GM19468 (cell line): ENCODE data around the gene COPZ1.
"Not testable (repeated sequence)": the region's sequence is repeated elsewhere in the genome, so short reads cannot be mapped to it uniquely, and the experiment has no call there.

Experiments used
- ATAC-seq: cut with Tn5 transposase; IDR thresholded peaks from one replicate; pipeline ENCODE4 v1.9.1; 2021; ENCODE audit warnings: mild to moderate bottlenecking, moderate library complexity, moderate number of reproducible peaks; ENCODE audit not compliant: unreplicated experiment; ENCODE audit errors: extremely low read depth

COPZ1 gene

DNA sequence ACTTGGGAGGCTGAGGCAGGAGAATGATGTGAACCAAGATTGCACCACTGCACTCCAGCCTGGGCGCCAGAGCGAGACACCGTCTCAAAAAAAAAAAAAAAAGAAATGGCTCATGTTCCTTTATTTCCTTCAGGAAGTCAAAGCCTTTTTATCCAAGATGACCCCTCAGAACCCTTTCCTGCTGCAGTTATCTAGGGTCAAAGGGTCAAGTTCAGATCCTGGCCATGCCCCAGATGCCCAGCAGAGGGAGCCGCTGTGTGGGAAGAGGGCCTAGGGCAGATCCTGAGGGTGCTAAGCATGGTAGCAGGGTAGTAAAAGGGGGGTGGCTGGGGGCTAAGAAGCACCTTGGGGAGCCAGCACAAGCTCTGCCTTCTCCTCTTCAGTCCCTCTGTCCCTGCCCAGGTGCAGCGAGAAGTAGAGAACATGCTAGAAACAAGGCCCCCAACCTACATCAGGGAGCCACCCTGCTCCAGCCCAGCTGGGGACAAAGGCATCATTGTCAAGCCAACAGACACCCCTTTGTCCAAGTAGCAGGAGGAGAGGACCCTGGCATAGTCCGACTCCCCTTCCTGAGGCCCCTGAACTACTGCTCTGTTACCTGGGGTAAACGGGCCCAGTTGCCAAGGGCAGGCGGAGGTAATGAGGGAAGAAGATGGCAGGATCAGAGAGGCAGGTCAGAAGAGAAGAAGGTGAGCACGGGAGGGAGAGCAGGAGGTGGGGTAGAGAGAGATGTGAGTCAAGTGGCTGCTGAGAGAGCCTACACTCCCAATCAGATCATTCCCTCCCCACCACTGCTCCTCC, 30.6 kb upstream of the COPZ1 start:
- no peak for ATAC-seq

- ATAC-seq, result no peak
Observed at GRCh38 chr12:54294953-54295566, 29.9 kb upstream of the COPZ1 start.

- no peak for ATAC-seq
Observed at GRCh38 chr12:54296393-54297099, 28.4 kb upstream of the COPZ1 start.

- ATAC-seq, result no peak
Observed at GRCh38 chr12:54298904-54299303, 26.0 kb upstream of the COPZ1 start.

- ATAC-seq, result no peak
Observed at GRCh38 chr12:54299515-54300224, 25.3 kb upstream of the COPZ1 start.

GRCh38 chr12:54300225-54300731, 24.7 kb upstream of the COPZ1 start:
- no peak for ATAC-seq

- no peak for ATAC-seq
Observed at GRCh38 chr12:54300732-54301427, 24.1 kb upstream of the COPZ1 start, which contains the start of gene NFE2. Gene NFE2 (minus strand): TSS chr12:54301015. CDS start chr12:54295248, 5,767 bp downstream.

DNA sequence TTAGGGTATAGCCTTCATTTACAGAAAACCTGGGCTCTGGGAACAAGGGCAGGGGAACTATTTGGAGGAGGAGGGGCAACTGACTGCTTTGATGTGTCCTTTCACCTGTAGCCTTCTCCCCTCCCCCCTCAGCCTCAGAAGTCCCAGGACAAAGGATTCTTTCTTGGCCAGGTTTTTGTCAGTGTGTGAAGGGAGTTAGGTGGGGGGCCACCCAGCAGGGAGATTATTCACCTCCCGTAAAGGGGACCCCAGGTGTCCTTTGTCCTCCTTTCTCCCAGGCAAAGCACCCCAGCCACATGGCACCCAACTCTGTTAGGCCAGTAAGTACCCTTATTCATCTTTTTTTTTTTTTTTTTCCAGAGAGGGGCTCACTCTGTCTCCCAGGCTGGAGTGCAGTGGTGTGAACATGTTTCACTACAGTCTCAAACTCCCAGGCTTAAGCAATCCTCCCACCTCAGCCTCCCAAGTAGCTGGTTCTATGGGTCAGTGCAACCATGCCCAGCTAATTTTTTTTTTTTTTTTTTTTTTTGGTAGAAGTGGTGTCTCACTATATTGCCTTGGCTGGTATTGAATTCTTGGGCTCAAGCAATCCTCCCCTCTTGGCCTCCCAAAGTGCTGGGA, 23.4 kb upstream of the COPZ1 start:
- ATAC-seq, result no peak

DNA sequence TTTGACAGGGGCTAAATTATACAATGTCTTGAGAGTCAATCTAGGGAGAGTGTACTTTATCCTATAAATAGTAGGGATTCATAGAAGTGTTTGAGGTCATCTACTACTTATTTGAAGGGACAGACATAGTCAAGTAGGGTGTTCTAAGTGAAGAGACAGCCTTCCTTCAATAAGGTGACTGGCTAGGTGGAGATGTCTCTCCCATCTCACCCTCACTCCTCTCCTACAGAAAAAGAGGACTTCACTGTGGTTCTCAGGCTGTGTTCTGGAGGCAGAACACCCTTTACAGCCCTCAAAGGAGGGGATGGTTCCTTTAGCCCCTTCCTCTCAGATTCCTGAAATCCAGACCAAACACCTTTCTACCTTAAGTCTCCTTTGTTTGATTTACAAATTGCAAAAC, 21.3 kb upstream of the COPZ1 start:
- no peak for ATAC-seq

DNA sequence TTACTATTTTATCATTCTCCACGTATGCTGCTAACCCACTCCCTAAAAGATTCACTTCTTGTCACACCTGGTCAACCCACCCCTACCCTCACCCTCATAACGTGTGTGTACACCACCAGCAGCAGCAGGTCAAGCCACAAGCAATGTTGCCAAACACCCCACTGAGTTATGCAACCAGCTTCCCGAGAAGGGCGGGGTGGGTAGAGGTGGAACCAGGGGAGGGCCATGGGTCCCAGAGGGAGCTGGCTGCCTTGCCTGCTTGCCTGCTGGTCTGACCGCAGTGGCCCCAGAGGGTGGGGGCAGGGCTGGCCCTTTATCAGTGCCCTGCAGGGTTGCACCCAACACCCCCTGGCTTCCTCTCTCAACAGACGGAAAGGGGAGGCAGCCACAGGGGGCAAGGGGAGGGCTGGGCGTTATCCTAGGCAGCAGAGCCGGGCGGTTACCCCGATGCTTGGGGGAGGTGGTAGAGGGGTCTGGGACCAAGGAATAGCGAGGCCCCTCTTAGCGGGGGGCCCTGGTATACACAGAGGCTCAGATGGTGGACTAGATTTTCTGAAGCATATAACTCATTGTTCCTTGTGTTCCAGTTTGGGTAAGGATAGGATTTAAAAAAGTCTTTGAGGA, 20.6 kb upstream of the COPZ1 start:
- no peak for ATAC-seq

GRCh38 chr12:54306925-54307741, 17.8 kb upstream of the COPZ1 start:
- ATAC-seq, result no peak

- no peak for ATAC-seq
Observed at GRCh38 chr12:54311051-54311450, 13.9 kb upstream of the COPZ1 start.

DNA sequence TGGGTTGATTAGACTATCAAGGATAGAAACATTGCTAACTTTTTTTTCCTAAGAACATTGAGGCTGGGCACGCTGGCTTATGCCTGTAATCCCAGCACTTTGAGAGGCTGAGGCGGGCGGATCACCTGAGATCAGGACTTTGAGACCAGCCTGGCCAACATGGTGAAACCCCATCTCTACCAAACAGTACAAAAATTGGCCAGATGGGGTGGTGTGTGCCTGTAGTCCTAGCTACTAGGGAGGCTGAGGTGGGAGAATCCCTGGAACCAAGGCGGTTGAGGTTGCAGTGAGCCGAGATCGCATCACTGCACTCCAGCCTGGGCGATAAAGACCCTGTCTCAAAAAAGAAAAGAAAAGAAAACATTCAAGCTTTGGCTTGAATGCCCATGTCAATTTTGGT, 12.6 kb upstream of the COPZ1 start:
- ATAC-seq, result not testable (repeated sequence)

DNA sequence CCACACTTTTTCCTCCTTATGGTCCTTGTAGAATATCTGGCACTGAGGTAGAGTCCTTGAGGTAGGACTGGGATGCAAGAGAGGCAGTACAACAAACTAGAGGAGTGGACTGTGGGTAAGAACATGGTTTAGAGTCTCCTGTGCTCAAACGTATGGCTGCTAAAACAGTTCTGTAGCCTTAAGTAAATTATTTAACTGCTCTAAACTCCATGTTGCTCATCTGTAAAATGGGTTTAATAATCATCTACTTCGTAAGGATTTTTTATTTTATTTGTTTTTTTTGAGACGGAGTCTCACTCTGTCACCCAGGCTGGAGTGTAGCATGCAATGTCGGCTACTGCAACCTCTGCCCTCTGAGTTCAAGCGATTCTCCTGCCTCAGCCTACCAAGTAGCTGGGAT, 3.6 kb upstream of the COPZ1 start:
- no peak for ATAC-seq

DNA sequence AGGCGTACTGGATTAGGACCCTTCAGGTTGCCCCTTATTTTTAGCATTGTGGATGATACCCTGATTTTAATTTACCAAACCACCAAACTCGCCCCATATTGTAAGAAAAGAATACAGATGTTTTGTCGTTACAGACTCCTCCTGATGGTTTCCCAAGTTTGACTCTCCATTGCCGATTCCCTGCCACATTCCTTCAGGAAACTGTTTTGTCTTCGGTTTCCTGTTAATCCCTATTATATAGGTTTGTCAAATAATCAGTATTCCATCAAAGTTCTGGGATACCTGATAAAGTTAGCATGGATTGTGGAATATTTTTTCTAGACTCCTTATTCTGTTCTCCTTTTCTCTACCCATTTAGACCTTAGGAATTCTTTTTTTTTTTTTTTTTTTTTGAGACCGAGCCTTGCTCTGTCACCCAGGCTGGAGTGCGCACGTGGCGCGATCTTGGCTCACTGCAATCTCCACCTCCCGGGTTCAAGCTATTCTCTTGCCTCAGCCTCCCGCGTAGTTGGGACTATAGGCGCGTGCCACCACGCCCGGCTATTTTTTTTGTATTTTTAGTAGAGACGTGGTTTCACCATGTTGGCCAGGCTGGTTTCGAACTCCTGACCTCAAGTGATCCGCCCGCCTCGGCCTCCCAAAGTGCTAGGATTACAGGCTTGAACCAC, 645 bp downstream of the COPZ1 start:
- not testable (repeated sequence) for ATAC-seq

- ATAC-seq, result no peak
Observed at GRCh38 chr12:54328595-54329337, 3.8 kb downstream of the COPZ1 start.

- ATAC-seq, result no peak
Observed at GRCh38 chr12:54329759-54330158, 4.8 kb downstream of the COPZ1 start.
